Stimulated activated CD8-positive, alpha-beta memory T cell treated with anti-CD3 and anti-CD28 coated beads, Interleukin-15, amount 100 ng/mL, for 48 hours (primary cell): Measurements from ENCODE around the gene SLC2A9.
A peak's percentile ranks its signal among the peaks of the same experiment; 100 is the strongest.
"Not testable (repeated sequence)": the region's sequence is repeated elsewhere in the genome, so short reads cannot be mapped to it uniquely, and the experiment has no call there.

ENCODE experiments used
- DNase-seq, 2 donors: peaks; one replicate each; pipeline ENCODE4 v3.0.0-alpha.2; 2020; ENCODE audit warnings: low read depth in 2 of 2

Gene SLC2A9

DNA sequence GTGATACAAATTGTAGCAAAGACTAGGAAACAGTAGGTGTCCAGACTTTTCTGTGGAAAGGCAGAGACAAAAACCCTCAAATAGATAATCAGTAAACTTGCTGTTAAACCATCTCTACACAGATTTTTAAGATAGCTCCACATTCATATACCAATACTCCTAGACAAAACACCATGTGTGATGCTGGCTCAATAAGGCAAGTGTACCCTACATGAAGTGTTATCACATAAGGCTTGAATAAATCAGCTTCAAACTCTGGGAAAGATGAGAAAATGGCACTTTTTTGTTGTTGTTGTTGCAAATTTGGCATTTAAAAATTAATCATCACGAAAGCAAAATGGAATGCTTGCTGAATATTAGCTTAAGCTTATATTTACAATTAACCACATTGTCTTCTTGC lies 194.7 kb downstream of the SLC2A9 start:
- DNase-seq: no peak

DNA sequence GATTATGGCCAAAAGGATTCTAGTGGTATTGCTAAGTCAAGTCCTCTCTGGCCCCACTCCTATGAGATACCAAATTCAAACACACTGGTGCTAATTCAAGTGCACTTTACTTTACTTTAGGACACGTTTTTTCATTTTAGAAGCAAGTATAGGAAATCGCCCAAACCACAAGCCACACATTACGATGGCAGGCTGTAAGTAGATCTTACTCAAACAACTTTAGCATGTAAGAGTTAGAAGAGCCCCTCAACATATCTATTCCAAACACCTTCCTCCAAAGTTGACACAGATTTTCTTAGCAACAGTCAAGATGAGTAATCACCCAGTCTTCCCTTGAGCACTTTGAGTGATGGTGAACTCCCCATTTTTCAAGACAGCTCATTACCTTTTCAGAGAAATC lies 196.2 kb downstream of the SLC2A9 start:
- DNase-seq: peak in 1 of 2 donors; percentile 10

DNA sequence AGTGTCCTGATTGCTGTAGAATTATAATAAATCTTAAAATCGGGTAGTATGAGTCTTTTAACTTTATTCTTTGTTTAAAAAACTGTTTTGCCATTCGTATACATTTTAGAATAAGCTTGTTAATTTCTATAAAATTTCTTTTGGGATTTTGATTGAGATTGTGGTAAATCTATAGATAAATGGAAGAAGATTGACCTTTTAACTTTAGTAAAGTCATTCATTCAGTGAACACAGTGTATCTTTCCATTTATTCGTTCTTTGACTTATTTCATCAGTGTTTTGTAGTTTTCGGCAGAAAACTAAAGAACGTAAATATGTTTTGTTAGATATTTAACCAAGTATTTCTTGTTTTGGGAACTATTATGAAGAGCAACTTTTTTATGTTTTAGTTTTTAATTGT lies 201.0 kb downstream of the SLC2A9 start:
- no peak for DNase-seq

DNA sequence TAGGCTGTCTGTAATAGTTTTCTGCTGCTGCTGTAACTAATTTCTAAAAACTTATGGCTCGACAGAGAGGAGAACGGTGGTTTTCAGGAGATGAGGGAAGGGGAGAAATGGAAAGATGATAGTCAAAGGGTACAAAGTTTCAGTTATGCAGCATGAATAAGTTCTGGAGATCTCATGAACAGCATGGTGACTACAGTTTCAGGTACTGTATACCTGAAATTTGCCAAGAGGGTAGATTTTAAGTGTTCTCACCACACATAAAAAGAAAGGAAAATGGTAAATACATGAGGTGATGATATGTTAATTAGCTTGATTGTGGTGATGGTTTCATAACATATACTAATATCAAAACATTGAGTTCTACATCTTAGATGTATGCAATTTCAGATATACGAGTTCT lies 205.0 kb downstream of the SLC2A9 start:
- DNase-seq: no peak

DNA sequence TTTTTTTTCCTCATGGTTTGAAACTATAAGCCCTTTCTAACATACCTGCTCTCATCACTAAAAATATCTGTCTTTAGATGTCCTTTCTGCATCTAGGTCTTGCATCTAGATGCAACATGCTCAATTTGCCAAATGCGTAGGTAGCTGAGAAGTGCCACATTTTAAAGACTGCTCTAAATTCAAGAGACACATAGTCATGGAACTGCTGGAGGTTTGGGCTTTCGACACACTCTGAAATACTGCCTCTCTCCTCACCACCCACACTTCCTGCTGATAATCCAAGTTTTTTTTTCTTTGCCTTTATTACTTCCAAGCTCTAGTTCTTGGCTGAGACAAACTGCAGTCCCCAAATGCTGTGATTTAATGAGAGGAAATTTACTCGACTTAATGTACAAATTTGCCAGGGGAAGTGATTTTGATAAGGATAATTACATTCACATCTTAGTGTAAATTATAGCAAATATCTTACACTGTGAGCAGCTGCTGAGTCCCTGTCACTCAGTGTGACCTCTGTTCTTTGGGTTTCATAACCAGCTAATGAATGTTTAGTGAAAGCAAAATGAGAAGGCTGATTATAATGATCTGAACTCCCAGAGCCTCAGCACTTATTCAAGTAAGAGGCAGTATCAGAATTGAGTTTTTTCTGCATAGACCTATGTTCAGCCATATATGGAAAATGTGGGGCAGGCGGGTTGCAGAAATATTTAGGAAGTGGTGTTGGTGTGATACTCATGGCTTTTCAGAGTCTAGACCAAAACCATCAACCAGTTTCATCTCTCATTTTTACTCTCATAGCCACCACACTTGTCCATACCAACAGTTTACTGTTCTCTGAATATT lies 208.6 kb downstream of the SLC2A9 start:
- DNase-seq: peak in 1 of 2 donors; percentile 20

DNA sequence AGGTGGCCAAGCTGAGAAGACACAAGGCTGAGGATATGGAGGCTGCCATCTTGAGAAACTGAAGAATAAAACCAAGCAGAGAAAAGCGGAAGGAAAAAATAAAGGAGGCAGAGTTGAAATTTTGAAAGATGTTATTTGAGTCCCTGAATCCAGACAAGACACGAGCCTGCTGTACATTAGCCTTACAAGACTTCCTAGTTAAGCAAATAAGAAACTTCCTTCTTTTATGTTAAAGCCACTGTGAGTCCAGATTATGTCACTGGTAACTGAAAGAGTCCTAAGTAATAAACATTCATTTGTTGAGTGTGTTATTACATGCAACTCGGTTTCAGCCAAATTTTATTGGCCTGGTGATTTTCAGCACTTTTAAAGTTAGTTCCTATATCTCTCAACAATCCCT lies 209.5 kb downstream of the SLC2A9 start:
- no peak for DNase-seq

DNA sequence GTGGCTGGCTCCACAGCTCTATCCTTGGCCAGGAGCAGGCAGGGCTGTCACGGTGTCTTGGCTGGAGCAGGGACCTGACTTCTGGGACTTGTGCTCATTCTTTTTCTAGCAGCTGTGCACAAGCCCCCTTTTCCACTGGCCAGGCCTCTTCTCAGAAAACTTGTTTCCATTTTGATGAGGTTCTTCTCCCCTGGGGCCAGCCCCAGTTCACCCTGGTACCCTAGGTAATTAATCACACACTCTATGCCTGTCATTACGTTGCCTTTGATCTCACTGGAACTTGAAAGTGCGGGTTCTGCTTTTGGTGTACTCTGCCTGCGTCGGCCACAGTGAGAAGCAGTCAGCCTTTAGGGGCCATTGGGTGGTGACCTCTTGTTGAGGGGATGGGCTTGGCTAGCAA lies 213.2 kb downstream of the SLC2A9 start:
- no peak for DNase-seq

DNA sequence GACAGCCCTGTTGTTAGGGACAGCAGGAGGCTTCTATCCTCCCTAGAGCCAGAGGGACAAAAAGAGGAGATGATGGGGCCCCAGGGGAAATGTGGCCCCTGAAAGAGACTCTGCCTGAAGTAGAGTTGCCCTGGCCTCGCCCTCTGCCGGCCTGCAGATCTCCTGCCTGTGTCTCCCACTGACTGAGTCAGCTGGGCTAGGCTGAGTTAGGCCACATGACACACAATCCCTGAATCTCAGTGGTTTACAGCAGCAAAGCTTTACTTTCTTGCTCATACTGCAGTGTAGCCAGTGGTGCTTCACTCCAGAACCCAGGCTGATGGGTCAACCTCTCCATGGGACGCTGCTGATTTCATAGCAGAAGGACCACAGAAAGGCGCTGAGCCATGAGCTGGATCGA lies 216.4 kb downstream of the SLC2A9 start:
- DNase-seq: no peak

DNA sequence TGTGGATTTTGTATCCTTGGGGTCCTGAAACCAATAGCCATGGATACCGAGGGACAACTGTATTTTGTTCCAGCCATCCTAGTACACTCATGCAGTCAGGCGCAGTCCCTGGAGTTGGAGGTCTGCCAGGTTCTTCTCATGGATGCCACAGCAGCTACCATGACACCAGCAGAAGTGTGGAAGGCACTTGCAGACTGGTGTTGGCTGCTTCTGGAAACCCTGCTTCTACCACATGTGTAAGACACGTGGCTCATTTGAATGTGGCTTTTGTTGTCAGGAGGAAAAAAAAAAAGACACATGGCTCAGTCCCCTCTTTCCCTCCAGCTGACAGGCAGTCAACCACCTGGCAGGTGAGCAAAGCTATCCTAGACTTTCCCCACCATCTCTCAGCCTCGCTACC lies 220.4 kb downstream of the SLC2A9 start:
- no peak for DNase-seq

DNA sequence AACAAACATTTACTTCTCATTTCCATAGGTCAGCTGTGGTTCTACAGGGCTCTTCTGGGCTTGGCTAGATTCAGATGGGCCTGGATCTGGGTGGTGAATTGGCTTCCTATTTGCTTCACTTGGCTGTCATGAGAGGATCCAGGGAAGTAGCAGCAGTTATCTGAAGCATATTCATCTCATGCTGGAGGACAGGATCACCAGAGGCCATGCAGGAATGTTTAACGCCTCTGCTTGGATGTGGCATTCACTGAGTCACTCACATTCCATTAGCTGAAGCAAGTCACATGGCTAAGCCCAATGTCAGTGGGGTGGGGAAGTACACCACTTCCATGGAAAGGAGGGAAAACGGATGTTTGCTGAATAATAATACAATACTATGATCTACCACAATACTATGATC lies 224.7 kb downstream of the SLC2A9 start:
- DNase-seq: not testable (repeated sequence)

DNA sequence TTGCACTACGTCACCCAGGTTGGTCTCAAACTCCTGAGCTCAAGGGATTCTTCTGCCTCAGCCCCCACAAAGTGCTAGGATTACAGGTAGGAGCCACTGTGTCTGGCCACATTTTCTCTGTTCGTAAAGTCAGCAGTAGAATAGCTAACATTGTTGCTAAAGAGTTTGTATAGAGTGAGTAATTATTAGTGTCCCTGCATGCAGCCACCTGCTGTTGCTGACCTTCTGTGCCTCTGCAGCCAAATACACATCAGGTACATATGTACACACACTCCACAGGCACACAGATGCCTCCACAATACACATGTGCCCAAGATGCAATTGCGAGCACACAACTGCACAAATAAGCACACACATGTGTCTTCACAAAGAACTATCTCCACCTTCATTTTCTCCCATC lies 228.9 kb downstream of the SLC2A9 start:
- no peak for DNase-seq

DNA sequence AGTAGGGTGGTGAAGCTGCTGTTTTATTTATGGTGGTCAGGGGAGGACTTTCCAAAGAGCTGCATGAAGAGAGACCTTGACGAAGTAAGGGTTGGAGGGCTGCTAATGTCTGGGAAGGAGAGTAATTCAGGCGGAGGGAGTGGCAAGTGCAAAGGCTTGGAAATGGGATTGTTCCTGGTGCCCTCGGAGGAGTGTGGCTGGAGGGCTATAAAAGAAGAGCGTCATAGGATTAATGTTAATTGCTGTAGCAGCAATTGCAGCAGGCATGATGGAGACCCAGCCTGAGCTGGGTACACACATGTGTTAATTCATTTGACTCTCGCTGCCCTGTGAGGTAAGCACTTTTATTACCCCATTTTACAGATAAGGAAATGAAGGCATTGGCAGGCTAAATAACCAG lies 235.4 kb downstream of the SLC2A9 start:
- not testable (repeated sequence) for DNase-seq

DNA sequence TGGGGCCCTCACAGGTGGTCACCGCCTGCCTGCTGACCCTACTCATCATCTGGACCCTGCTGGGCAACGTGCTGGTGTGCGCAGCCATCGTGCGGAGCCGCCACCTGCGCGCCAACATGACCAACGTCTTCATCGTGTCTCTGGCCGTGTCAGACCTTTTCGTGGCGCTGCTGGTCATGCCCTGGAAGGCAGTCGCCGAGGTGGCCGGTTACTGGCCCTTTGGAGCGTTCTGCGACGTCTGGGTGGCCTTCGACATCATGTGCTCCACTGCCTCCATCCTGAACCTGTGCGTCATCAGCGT lies 239.2 kb downstream of the SLC2A9 start:
- DNase-seq: no peak

DNA sequence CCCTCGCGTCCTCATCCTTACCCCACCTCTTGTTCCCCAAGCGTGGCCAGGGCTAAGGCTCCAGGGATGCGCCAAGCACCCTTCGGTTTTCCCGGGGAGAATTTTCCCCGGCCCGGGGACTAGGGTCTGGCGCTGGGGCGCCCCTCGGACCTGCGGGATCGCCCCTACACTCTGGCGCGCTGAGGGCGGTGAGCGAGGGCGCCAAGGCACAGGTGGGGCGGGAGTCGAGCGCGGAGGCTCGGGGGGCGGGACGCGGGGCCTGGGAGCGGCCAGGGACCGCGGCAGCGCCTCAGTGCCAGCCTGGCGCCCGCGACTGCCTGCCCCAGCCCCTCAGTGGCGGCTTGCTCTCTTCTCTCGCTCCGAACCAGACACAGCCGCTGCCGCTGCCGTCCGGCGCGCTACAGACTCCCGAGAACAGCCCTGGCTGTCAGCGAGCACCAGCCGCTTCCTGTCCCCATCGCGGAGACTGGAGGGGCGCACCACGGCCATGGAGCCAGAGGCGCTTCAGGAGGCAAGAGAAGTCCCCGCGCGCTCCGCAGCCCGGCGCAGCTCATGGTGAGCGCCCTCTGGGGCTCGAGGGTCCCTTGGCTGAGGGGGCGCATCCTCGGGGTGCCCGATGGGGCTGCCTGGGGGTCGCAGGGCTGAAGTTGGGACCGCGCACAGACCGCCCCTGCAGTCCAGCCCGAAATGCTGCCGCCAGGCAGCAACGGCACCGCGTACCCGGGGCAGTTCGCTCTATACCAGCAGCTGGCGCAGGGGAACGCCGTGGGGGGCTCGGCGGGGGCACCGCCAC lies 239.8 kb downstream of the SLC2A9 start, which contains the start of gene DRD5:
Gene DRD5 (plus strand): TSS at position 292 of the 793 bp plus-strand sequence. CDS start 396 bp downstream, at position 688.
- DNase-seq: no peak
